Measurements from ENCODE around the gene DMKN. TPM values are rescaled to one million over a fixed set of nuclear protein-coding genes. Genes with fewer than 3 reads are reported as not detected.
A peak's percentile ranks its signal among the peaks of the same experiment; 100 is the strongest.

The DMKN gene
- total and polyA plus RNA-seq, 9 of the 15 experiments (the other 6 are each of a cell fraction or from before 2014, with no cell fraction given): 0.36 to 0.53 TPM; not detected in 7

DNA sequence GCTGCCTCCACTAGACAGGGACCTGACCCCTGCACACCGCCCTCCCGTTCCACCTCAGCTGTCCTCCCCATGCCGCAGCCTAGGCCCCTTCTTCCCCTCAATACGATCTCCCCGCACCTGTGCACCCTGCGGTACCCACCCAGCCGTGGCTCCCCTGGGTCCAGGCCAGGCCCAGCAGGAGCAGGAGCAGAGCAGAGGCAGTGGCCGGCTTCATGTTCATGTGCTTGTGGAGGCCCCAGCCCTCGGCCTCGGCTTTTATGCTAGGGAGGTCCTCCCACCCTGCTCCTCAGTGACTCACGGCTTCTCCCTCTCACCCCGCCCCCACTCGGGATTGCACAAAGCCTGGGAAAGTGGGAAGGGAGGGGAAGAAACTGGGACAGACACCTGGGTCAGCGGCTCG, 11.8 kb downstream of the DMKN start (continued):
- TF ChIP-seq, protein P1, sequence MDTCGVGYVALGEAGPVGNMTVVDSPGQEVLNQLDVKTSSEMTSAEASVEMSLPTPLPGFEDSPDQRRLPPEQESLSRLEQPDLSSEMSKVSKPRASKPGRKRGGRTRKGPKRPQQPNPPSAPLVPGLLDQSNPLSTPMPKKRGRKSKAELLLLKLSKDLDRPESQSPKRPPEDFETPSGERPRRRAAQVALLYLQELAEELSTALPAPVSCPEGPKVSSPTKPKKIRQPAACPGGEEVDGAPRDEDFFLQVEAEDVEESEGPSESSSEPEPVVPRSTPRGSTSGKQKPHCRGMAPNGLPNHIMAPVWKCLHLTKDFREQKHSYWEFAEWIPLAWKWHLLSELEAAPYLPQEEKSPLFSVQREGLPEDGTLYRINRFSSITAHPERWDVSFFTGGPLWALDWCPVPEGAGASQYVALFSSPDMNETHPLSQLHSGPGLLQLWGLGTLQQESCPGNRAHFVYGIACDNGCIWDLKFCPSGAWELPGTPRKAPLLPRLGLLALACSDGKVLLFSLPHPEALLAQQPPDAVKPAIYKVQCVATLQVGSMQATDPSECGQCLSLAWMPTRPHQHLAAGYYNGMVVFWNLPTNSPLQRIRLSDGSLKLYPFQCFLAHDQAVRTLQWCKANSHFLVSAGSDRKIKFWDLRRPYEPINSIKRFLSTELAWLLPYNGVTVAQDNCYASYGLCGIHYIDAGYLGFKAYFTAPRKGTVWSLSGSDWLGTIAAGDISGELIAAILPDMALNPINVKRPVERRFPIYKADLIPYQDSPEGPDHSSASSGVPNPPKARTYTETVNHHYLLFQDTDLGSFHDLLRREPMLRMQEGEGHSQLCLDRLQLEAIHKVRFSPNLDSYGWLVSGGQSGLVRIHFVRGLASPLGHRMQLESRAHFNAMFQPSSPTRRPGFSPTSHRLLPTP (IDR thresholded peaks at IDR 0.05; ENCODE audit: borderline replicate concordance, extremely low read depth, insufficient read length): no peak
- TF ChIP-seq ZNF263 (CRISPR knock-in tag; IDR thresholded peaks at IDR 0.05; ENCODE audit: borderline replicate concordance) (no peak; the same call in 1 of the 2 replicates), KDM5B (IDR thresholded peaks at IDR 0.05; ENCODE audit: insufficient replicate concordance, low read depth, low read length) (peak; percentile 34), TCF7L2 (IDR thresholded peaks at IDR 0.05; ENCODE audit: low read depth, low read length) (no peak), RBM22 (IDR thresholded peaks at IDR 0.05; ENCODE audit: low read depth, low read length, poor library complexity, severe bottlenecking) (no peak), FOSL1 (tag; conservative IDR thresholded peaks at IDR 0.05) (0 out of 2 replicates have a peak, but pooled peaks have one; percentile 42), ZFP30 (CRISPR knock-in tag; IDR thresholded peaks at IDR 0.05; ENCODE audit: borderline replicate concordance) (no peak), MYC (IDR thresholded peaks at IDR 0.05; ENCODE audit: low read depth, low read length) (no peak), MYC (CRISPR knock-in tag; IDR thresholded peaks at IDR 0.05; ENCODE audit: borderline replicate concordance, low read depth) (no peak), HMGN3 (IDR thresholded peaks at IDR 0.05; ENCODE audit: borderline replicate concordance, extremely low read depth, insufficient read length, low read depth, low read length) (no peak), NR2C1 (IDR thresholded peaks at IDR 0.05) (no peak), NR2C1 (tag; IDR thresholded peaks at IDR 0.05) (no peak), ZNF121 (CRISPR knock-in tag; conservative IDR thresholded peaks at IDR 0.05) (no peak), GTF2F1 (IDR thresholded peaks at IDR 0.05; ENCODE audit: low read depth, low read length) (no peak), CEBPB (tag; IDR thresholded peaks at IDR 0.05) (0 out of 2 replicates have a peak, but pooled peaks have one; percentile 26), ZNF41 (CRISPR knock-in tag; conservative IDR thresholded peaks at IDR 0.05) (no peak), RBBP5 (IDR thresholded peaks at IDR 0.05; ENCODE audit: borderline replicate concordance, insufficient read depth, low read length, poor library complexity, severe bottlenecking) (no peak), TAF1 (IDR thresholded peaks at IDR 0.05; ENCODE audit: control insufficient read depth, extremely low read depth, insufficient read depth, low read length, severe bottlenecking) (no peak)
- TF ChIP-seq, protein P2, sequence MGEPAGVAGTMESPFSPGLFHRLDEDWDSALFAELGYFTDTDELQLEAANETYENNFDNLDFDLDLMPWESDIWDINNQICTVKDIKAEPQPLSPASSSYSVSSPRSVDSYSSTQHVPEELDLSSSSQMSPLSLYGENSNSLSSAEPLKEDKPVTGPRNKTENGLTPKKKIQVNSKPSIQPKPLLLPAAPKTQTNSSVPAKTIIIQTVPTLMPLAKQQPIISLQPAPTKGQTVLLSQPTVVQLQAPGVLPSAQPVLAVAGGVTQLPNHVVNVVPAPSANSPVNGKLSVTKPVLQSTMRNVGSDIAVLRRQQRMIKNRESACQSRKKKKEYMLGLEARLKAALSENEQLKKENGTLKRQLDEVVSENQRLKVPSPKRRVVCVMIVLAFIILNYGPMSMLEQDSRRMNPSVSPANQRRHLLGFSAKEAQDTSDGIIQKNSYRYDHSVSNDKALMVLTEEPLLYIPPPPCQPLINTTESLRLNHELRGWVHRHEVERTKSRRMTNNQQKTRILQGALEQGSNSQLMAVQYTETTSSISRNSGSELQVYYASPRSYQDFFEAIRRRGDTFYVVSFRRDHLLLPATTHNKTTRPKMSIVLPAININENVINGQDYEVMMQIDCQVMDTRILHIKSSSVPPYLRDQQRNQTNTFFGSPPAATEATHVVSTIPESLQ (CRISPR knock-in tag; IDR thresholded peaks at IDR 0.05): no peak
- TF ChIP-seq, protein P3, sequence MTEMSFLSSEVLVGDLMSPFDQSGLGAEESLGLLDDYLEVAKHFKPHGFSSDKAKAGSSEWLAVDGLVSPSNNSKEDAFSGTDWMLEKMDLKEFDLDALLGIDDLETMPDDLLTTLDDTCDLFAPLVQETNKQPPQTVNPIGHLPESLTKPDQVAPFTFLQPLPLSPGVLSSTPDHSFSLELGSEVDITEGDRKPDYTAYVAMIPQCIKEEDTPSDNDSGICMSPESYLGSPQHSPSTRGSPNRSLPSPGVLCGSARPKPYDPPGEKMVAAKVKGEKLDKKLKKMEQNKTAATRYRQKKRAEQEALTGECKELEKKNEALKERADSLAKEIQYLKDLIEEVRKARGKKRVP (CRISPR knock-in tag; IDR thresholded peaks at IDR 0.05): no peak
